Ectodermal cell (in vitro differentiated cells): ENCODE measurements around the gene METRN.
"Not testable (repeated sequence)": the region's sequence is repeated elsewhere in the genome, so short reads cannot be mapped to it uniquely, and the experiment has no call there.

Experiments
- H3K27ac ChIP-seq: 2 replicates; pipeline ENCODE4 v1.7.0; 2013; ENCODE audit warnings: mild to moderate bottlenecking, low read depth, low read length; ENCODE audit not compliant: insufficient read depth, poor library complexity, severe bottlenecking
- H3K27me3 ChIP-seq: 2 replicates; pipeline ENCODE4 v1.7.0; 2013; ENCODE audit warnings: mild to moderate bottlenecking, low read length; ENCODE audit not compliant: insufficient read depth, control insufficient read depth, poor library complexity, severe bottlenecking
- H3K36me3 ChIP-seq: one replicate; pipeline ENCODE4 v1.7.0; 2013; ENCODE audit warnings: low read length; ENCODE audit not compliant: control insufficient read depth, insufficient read depth
- H3K4me1 ChIP-seq: one replicate; pipeline ENCODE4 v1.7.0; 2013; ENCODE audit warnings: low read length; ENCODE audit not compliant: control insufficient read depth, insufficient read depth
- H3K4me3 ChIP-seq: 2 replicates; pipeline ENCODE4 v1.7.0; 2013; ENCODE audit warnings: low read depth, low read length, control low read depth; ENCODE audit not compliant: insufficient read depth
- H3K9me3 ChIP-seq: 2 replicates; pipeline ENCODE4 v1.7.0; 2013; ENCODE audit warnings: mild to moderate bottlenecking, low read length, moderate library complexity; ENCODE audit not compliant: control insufficient read depth
- WGBS, 2 experiments: methylation state at CpG; one replicate each; pipeline ENCODE4 v1.1.7; 2013; ENCODE audit warnings: missing lambda C conversion rate in 2 of 2; 5-methylcytosine and 5-hydroxymethylcytosine counted together

The METRN gene

GRCh38 chr16:751152-752006 lies 36.5 kb downstream of the METRN start:
- no peak overlapping the region for H3K27ac ChIP-seq
- H3K36me3 ChIP-seq: no peaks in the 10 kb centered on the region
- 63 to 69% methylated on average over 39 of the region's 39 CpGs for WGBS, 2 experiments
- H3K27me3 ChIP-seq: no peaks in the 10 kb centered on the region
- peaks cover 13% of the 10 kb centered on the region for H3K4me1 ChIP-seq
- H3K9me3 ChIP-seq: no peaks in the 10 kb centered on the region
- H3K4me3 ChIP-seq: no peak overlapping the region

GRCh38 chr16:752007-752312 lies 37.0 kb downstream of the METRN start:
- H3K4me3 ChIP-seq: no peak overlapping the region
- H3K27me3 ChIP-seq: no peaks in the 10 kb centered on the region
- no peaks in the 10 kb centered on the region for H3K36me3 ChIP-seq
- peaks cover 13% of the 10 kb centered on the region for H3K4me1 ChIP-seq
- no peak overlapping the region for H3K27ac ChIP-seq
- 10 to 15% methylated on average over 10 of the region's 10 CpGs for WGBS, 2 experiments
- H3K9me3 ChIP-seq: no peaks in the 10 kb centered on the region

- H3K27me3 ChIP-seq, H3K4me3 ChIP-seq, H3K9me3 ChIP-seq, H3K36me3 ChIP-seq, H3K27ac ChIP-seq: not testable (repeated sequence)
- WGBS, 2 experiments: 91 to 92% methylated on average over 11 of the region's 11 CpGs
- H3K4me1 ChIP-seq: peaks cover 13% of the 10 kb centered on the region
These were observed 39.2 kb downstream of the METRN start for GRCh38 chr16:754121-754607.

GRCh38 chr16:754656-755055 lies 39.7 kb downstream of the METRN start:
- H3K9me3 ChIP-seq: no peaks in the 10 kb centered on the region
- 82 to 84% methylated on average over 11 of the region's 11 CpGs for WGBS, 2 experiments
- peaks cover 13% of the 10 kb centered on the region for H3K4me1 ChIP-seq
- no peak overlapping the region for H3K27ac ChIP-seq
- H3K27me3 ChIP-seq: no peaks in the 10 kb centered on the region
- H3K36me3 ChIP-seq: no peaks in the 10 kb centered on the region
- no peak overlapping the region for H3K4me3 ChIP-seq

- Histone ChIP-seq H3K27ac (no peak overlapping the region), H3K36me3 (no peaks in the 10 kb centered on the region), H3K4me3 (no peak overlapping the region), H3K27me3 (no peaks in the 10 kb centered on the region), H3K4me1 (peaks cover 11% of the 10 kb centered on the region), H3K9me3 (no peaks in the 10 kb centered on the region)
- WGBS, 2 experiments: 96% methylated on average over 5 of the region's 5 CpGs
These were observed 41.5 kb downstream of the METRN start for GRCh38 chr16:756428-756827.

- Histone ChIP-seq H3K27me3 (no peaks in the 10 kb centered on the region), H3K4me1 (peaks cover 3% of the 10 kb centered on the region), H3K4me3 (no peak overlapping the region), H3K9me3 (no peaks in the 10 kb centered on the region), H3K27ac (no peak overlapping the region), H3K36me3 (no peaks in the 10 kb centered on the region)
- WGBS, 2 experiments: 91 to 92% methylated on average over 34 of the region's 34 CpGs
These were observed 44.4 kb downstream of the METRN start for GRCh38 chr16:759110-759910.

GRCh38 chr16:760065-760464 lies 45.1 kb downstream of the METRN start:
- Histone ChIP-seq H3K4me1 (peaks cover 3% of the 10 kb centered on the region), H3K9me3 (no peaks in the 10 kb centered on the region), H3K4me3 (no peak overlapping the region), H3K27me3 (no peaks in the 10 kb centered on the region), H3K36me3 (no peaks in the 10 kb centered on the region), H3K27ac (no peak overlapping the region)
- WGBS, 2 experiments: 91 to 94% methylated on average over 15 of the region's 15 CpGs

GRCh38 chr16:760545-761343 lies 45.8 kb downstream of the METRN start, which contains the start of gene MSLN:
Gene MSLN, plus strand, starts transcription at chr16:760734. Its CDS starts 1,947 bp downstream, at chr16:762681.
- 90% methylated on average over 37 of the region's 37 CpGs for WGBS, 2 experiments
- Histone ChIP-seq H3K27ac (no peak within 1 kb of the TSS), H3K27me3 (no peaks in the 10 kb centered on the region), H3K4me3 (no peak within 1 kb of the TSS), H3K4me1 (peaks cover 3% of the 10 kb centered on the region), H3K9me3 (no peaks in the 10 kb centered on the region), H3K36me3 (no peaks in the 10 kb centered on the region)

GRCh38 chr16:761625-762513 lies 47.0 kb downstream of the METRN start:
- H3K4me3 ChIP-seq: no peak overlapping the region
- 84 to 85% methylated on average over 22 of the region's 22 CpGs for WGBS, 2 experiments
- no peak overlapping the region for H3K27ac ChIP-seq
- peaks cover 3% of the 10 kb centered on the region for H3K4me1 ChIP-seq
- H3K9me3 ChIP-seq: no peaks in the 10 kb centered on the region
- no peaks in the 10 kb centered on the region for H3K36me3 ChIP-seq
- no peaks in the 10 kb centered on the region for H3K27me3 ChIP-seq
